Fibroblast of villous mesenchyme (primary cell): ENCODE results near the gene DCDC1. TPM values are rescaled to one million over a fixed set of nuclear protein-coding genes. Genes with fewer than 3 reads are reported as not detected.

Source experiments
- DNase-seq: peaks from one replicate; pipeline ENCODE4 v3.0.0-alpha.2; 2010; ENCODE audit warnings: low read depth
- H3K4me3 ChIP-seq: 2 replicates; pipeline ENCODE4 v1.5.1; 2011; ENCODE audit warnings: low read depth, mild to moderate bottlenecking, low read length
- CTCF ChIP-seq: IDR thresholded peaks from 2 replicates; pipeline ENCODE4 v1.5.1; 2012; ENCODE audit warnings: low read depth, mild to moderate bottlenecking, low read length; ENCODE audit not compliant: insufficient read depth
- total RNA-seq: library from RNA; depleted of rRNA; stranded (reverse); fragments of >200 nt; gene quantifications from 2 replicates; pipeline ENCODE4 v1.2.3, GENCODE V29; 2012

Gene DCDC1
- total RNA-seq, 1 donor, result 0.43 TPM

GRCh38 chr11:31026315-31026714, 343.2 kb downstream of the DCDC1 start:
- DNase-seq, result no peak
- no peak overlapping the region for H3K4me3 ChIP-seq
- TF ChIP-seq CTCF, result no peak

- no peak for TF ChIP-seq CTCF
- no peak for DNase-seq
- no peak overlapping the region for H3K4me3 ChIP-seq
Observed at GRCh38 chr11:31022080-31022479, 347.5 kb downstream of the DCDC1 start.

DNA sequence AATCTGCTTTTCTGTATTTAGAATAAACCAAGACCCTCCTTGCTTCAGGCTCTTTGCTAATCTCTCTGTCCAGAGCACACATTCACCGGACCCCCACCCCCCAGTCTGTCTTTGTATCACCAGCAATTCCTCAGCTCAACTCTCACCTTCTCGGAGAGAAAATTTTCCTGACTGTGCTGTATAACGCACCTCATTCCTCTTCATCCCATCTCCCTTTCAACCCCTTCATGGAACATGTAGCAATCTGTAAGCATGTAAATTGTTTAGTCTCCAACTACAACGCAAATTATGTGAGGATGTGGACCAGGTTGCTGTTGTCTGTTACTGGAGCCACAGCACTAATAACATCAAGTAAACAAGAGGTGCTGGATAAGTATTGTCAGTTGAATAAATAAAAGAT, 349.8 kb downstream of the DCDC1 start:
- no peak for TF ChIP-seq CTCF
- DNase-seq, result no peak
- H3K4me3 ChIP-seq, result no peak overlapping the region

- no peak overlapping the region for H3K4me3 ChIP-seq
- DNase-seq, result no peak
- no peak for TF ChIP-seq CTCF
Observed at GRCh38 chr11:31005202-31005601, 364.3 kb downstream of the DCDC1 start.

DNA sequence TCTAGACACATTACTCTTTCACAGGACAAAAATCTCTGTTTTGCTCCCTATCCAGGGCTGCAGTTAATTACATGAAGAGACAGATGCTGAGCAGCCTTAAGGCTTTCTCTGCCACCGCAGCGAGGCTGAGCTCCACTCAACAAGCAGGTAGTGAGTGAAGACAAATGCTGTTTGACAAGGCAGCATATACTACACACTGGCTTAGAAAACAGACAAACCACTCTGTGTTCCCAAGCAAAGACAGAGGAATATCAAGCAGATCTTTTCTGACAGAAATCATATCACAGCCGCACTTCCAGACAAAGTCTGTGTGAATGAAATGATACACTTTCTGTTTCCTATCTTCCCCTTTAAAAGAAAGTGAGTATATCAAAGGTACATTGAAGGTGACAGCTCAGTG, 368.1 kb downstream of the DCDC1 start:
- H3K4me3 ChIP-seq, result no peak overlapping the region
- no peak for TF ChIP-seq CTCF
- DNase-seq, result no peak

- TF ChIP-seq CTCF, result no peak
- DNase-seq, result no peak
Observed at GRCh38 chr11:31000381-31000780, 369.2 kb downstream of the DCDC1 start.

GRCh38 chr11:30992513-30992849, 377.1 kb downstream of the DCDC1 start:
- no peak overlapping the region for H3K4me3 ChIP-seq
- no peak for TF ChIP-seq CTCF
- no peak for DNase-seq

More at GRCh38 chr11:31000381-31000780, 369.2 kb downstream of the DCDC1 start:
- no peak overlapping the region for H3K4me3 ChIP-seq
